Hematopoietic multipotent progenitor cell (in vitro differentiated cells): ENCODE results near the gene VAC14. TPM values are rescaled to one million over a fixed set of nuclear protein-coding genes. Genes with fewer than 3 reads are reported as not detected.

Experiments used
- DNase-seq, 3 donors: peaks; one replicate each; pipeline ENCODE4 v3.0.0-alpha.2; 2011 to 2015; ENCODE audit warnings: low read depth in 2 of 3, low spot score in 2 of 3
- total RNA-seq: library from RNA; depleted of rRNA; stranded (reverse); fragments of >200 nt; gene quantifications from one replicate; pipeline ENCODE4 v1.2.3, GENCODE V29; 2012

The VAC14 gene
- total RNA-seq, 1 donor: 52.0 TPM

DNA sequence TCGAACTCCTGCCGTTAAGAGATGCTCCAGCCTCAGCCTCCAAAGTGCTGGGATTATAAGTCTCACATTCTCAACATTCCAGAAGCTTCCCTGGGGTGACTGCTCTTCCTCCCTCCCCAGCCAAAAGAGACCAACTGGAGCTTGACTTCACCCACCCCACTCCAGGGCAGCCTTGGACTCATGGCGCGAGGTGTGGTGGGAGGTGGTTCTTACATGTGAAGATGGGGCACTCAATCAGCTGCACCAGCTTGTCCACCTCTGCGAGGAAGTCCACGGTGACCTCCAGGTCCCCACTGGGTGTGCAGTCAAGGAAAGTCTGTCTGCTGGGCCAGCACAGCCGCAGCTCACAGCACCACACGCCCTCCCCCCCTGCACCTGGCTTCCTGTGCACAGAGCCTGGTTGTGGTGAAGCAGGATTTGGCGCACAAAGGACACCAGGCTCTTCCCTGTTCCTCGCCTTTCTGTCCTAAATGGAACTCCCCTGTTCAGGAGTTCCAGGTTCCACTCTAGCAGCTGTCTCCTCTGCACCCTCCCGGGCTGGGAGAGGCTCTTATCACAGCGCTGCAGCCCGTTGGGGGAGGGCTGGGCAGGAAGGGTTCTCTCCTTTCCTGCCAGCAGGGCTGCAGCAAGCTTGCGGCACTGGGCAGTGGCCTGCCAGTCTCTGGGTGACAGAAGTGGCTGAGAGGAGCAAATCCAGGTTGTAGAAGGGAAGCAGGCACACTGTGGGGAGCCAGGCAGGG is 105.5 kb downstream of the VAC14 start:
- peak in 2 of 3 donors; percentile 74 to 91 for DNase-seq

DNA sequence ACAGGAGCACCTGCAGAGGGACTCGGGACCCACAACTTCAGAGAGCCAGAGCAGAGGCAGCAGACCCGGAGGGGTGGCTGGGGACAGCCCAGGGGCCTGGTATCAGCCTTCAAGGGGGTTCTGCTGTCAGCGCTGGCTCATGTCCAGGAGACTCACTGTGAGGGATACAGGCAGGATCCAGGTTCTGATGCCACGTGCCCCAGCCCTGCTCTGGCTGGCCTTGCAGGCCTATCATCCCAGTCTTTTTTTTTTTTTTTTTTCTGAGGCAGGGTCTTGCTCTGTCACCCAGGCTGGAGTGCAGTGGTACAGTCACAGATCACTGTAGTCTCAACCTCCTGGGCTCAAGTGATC is 106.1 kb downstream of the VAC14 start:
- DNase-seq: no peak

GRCh38 chr16:70694088-70694867 is 106.7 kb downstream of the VAC14 start:
- no peak for DNase-seq

GRCh38 chr16:70692873-70693671 is 107.9 kb downstream of the VAC14 start:
- no peak for DNase-seq

DNA sequence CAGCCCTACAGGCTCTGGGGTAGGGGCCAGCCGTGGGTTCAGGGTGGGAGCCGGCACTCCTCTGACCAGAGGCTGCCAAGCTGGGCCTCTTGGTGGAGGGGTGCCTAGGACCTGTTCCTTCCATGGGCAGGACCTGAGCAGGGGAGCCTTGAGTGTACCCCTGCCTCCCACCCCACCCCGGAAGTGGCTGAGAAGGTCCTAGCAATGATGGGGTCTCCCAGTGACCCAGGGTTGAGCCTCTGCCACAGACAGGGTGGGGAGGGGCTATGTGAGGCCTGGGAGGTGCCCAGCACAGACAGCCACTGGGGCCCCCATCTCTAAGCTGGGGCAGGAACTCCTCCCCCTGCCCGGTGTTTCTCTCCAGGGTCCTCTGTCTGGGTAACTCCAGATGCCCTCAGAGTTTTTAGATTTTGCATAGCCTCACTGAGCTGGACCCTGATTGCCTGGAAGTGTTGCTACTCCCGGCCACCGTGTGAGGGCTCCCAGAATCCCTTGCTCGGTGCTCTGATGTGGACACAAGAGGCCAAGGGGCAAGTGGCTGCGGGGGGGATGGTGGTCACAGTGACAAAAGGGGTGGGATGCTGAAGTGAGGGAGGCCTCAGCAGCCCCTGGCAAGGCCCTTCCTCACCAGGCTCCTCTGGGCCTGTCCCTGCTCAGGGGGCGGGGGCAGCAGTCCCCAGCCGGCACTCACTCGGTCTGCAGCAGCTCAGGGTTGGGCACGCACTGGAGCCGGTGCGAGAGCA is 108.7 kb downstream of the VAC14 start:
- no peak for DNase-seq

DNA sequence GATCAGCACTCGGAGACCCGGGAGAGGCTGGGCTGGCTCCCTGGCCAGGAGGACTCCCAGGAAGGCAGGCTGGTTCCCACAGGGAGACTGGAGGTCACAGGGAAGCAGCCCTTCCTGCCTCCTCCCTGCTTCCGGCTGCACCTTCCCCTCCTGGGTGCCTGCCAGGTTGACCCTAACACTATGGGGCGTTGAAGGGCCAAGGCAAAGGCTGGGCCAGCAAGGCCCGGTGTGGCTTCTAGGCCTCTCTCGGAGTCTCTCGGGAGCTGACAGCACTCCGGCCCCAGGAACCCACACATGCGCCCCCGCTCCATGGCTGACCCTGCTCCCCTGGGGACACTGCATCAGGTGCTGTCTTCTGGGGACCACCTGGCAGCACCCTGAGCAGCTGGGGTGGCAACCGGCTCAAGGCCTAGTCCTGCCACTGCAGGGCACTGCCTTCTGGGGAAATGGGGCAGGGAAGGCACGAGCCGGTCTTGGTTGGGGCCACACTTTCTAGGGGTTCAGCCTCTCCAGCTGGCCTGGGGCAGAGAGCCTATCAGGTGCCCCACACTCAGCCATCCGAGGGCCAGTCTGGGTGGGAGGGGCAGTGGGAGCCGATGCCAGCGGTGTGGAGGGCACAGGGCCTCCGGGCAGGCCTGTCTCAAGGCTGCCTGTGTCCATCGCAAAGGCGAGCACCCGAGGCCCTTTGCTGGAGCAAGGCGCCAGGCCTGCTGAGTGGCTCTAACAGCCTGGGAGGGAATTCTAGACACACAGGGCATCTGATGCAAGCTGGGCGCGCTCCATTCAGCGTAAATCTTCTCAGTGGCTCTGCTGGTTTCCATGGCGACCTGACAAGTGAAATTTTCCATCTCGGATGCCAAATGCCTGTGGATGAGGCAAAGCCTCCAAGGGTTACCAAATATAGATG is 109.5 kb downstream of the VAC14 start:
- no peak for DNase-seq

DNA sequence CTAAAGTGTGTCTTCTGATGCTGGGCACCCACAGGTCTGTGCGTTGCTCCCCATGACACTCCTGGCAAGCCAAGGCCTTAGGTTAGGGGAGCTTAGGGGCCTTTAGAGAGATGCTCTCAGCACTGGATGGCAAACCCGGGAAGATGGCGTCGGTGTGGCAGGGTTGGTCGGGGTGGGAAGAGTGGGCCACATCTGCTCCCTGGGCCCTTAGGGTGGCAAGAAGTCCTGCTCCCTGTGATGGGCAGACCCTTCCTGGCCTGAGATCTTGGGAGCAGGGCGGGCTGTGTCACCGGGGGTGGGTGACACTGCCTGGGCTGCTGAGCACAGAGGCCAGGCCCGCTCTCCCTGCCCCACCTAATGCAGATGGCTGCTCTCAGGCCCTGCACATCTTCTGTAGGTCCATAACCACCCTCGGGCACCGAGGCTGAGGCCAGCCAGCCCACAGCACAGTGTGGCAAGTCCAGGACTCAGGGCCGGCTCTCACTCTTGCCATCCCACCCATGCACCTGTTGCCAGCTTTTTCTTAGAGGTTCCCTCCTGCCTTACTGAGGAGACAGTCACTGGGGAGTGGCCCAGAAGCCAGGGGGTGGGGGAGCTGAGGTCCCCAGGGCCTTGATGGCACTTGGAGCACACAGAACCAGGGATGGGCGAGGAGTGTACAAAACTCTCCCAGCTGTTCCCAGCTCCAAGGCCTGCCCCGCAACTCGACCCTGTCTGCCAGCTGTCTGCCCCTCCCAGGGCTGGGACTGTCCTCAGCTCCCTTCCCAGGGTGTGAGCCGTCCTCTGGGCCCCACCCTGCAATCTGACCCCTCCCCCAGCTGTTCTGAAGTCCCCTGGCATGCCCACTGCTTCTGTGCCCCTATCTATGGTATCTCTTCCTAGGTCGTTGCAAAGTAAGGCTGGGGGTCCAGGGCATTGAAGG is 110.7 kb downstream of the VAC14 start:
- DNase-seq: no peak

DNA sequence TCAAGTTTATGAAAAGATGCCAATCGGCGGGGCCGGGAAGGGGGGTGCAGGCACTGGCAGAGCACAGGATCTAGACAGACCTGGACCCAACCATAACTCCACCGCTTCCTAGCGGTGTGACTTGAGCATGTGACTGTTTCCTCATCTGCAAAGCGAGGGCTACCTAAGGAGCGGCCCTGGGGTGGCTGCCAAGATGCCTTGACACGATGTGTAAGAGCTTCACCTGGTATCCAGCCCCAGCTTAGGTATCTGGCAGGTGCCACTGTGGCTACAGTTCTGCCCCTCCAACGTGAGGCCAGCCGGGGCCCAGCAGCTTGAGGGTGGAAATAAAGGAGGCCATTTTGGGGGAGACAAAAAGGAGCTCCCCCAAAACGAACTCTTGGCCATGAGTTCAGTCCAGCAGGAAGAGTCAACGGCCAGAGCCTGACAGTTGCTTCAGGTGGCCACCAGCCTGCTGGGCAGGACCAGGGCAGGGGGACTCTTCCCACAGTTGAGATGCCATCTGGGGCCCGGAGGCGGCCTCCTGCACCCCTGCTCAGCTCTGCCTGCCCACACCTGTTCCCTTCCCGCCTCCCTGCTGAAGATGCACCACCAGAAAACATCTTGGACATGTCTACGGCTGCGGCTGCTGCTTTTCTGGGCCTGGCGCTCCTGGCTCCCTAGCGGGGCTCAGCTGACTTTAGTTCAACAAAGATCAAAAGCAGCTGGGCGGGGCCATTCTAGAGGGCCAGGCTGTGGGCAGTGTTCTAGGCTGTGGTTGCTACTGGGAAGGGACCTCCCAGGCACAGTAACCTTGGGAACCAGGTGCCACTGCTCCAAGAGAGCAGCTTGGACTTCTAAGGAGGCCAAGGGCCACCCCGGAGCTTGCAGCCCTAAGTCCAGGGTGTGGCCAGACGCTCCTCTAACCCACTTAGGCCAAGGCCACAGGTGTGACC is 111.7 kb downstream of the VAC14 start:
- no peak for DNase-seq

DNA sequence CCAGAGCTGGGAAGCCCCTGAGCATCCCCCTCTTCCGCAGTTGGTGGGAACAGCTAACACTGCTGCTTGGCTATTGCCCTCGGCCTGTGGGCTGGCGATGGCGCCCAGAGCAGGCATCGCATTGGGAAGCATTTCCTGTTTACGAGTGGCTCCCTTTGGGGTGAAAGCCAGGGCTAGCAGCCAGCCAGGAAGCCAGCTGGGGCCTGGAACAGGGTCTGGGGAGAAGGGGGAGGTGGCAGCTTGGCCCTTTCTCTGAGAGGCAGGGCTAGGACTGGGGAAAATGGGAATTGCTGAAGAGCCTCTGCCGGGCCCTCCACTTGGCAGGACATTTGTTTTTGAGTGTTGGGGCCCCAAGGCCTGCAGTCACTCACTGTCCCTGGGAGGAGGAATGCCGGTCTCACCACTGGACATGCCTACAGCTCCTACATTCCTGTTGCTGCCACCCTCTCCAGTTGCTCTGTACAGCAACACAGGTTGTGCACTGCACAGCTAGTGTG is 112.7 kb downstream of the VAC14 start:
- DNase-seq: no peak

- DNase-seq: no peak
Observed at GRCh38 chr16:70687671-70688245, 113.2 kb downstream of the VAC14 start.

DNA sequence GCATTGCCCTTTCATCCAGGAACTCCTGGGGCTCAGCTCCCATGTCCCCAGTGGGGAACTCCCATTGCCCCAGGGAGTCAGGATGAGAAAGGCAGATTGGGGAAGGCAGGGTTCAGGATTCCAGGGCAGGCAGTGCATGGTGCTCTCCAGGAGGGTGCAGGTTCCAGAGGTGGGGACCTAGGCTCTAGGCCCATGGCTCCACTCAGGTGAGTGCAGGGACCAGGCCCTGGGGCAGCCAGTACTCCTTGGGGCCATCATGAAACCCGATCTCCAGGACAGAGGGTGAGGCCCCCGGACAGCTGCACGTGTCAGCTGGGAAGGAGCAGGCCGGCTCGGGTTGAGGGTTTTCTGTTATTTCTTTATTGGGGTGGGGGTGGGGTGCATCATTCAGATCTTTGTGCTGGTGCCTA is 113.9 kb downstream of the VAC14 start:
- no peak for DNase-seq

GRCh38 chr16:70686376-70687101 is 114.4 kb downstream of the VAC14 start:
- no peak for DNase-seq

- peak in 2 of 3 donors; percentile 69 to 72 for DNase-seq
Observed at GRCh38 chr16:70685938-70686375, 115.0 kb downstream of the VAC14 start, which contains the start of gene MTSS2. Gene MTSS2, minus strand, starts transcription at chr16:70686053. Its CDS starts 262 bp downstream, at chr16:70685791.

- peak in 1 of 3 donors; percentile 42 for DNase-seq
Observed at GRCh38 chr16:70685061-70685937, 115.7 kb downstream of the VAC14 start.
